GM12873 (cell line): ENCODE data around the gene C22orf39.

Source experiments
- CTCF ChIP-seq: IDR thresholded peaks from 2 replicates; pipeline ENCODE4 v1.5.1; 2012; ENCODE audit warnings: low read depth, mild to moderate bottlenecking, moderate library complexity, low read length, control low read depth; ENCODE audit not compliant: insufficient read depth; ENCODE audit errors: missing control alignments

Gene C22orf39

DNA sequence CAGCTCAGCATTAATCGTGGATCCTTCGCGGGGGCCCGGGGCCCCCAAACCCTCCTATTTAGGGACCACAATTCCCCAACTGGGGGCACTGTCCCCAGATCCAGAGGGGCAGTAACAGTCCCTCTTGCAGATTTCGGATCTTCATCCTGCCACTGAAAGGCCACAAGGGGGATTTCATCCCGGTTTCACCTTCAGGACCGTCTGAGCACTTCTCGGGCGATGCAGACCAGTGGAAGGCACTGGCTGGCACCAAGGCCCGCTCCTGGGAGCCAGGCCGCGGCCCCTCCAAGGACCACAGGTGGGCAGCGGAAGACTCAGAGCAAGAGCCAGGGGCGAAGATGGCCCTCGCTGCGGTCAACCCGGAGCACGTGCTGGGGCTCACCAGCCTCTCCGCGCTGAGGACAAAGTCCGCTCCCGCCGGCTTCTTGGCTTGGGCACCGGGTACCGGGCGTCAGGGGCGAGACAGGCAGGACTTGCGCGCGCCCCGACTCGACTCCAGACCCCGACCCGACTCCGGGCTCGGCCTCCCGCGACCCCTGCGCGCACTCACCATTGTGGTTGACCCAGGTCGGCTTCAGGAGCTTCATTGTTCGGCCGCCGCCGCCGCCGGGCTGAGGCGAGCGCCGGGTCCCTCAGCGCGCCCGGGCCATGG is 16.5 kb downstream of the C22orf39 start:
- no peak for TF ChIP-seq CTCF

DNA sequence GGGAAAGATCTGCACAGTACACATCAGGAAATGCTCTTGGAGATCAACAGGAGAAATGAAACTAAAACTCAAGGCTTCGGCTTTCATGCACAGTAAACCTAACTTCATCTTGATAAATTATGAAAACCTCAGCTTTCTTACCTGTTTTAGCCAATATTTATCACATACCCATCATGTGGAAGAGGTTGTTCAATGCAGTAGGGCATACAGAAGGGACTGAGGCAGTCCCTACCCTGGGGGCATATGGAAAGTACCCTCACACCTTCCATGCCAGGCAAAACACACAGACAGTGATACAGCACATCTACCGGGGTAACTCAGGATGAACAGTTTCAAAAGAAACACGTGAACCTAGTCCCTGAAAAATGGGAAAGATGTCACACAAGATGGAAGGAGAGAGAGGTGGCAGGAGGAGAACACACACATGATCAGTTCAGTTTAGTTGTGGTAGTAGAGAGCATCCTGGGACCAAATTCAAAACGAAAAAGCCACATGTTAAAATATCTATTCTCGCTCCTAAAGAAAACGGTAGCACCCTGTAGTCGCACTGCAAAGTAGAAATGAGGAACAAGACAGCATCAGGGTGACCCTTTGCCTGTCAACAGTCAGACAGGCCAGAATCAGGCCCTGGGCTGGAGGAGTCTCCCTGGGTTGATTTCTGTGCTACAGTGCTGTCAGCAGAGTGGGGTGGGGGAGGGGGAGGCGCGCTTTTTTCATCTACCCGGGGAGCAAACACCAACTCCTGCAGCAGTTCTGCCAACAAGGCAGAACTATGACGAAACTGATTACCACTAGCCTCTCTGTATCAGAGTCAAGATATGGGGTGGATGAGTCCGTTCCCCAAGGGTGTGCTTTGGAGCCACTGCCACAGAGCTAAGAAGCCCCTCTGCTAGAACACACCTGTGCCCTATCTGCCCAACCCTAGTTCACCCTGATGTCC is 17.3 kb downstream of the C22orf39 start:
- no peak for TF ChIP-seq CTCF

DNA sequence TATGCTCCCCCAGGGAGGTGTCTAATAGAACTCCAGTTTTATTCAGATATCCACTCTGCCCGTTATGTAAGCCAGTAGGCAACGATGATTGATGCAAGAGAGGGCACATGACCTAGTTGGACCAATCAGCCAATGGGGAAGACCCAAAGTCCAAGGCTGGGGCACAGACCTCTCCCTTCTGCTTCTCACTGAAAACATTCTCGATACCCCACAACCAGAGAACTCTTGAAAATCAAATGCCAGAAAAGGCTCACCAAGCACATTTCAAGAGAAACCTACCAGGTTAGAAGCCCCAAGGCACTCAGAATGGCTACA is 23.4 kb downstream of the C22orf39 start:
- no peak for TF ChIP-seq CTCF

- TF ChIP-seq CTCF = no peak
These were observed 24.8 kb downstream of the C22orf39 start for GRCh38 chr22:19422440-19423301.

DNA sequence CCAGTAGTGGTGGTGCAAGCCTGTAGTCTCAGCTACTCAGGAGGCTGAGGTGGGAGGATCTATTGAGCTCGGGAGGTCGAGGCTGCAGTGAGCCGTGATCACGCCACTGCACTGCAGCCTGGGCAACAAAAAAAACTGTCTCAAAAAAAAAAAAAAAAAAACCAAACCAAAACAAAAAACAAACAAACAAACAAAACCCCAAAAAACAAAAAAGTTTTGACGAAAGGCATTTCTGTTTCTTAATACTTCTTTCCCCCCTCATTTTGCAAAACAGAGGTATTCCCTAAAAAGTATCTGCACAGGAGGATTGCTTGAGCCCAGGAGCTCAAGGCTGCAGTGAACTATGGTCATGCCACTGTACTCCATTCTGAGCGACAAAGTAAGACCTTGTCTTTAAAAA is 27.2 kb downstream of the C22orf39 start:
- no peak for TF ChIP-seq CTCF

GRCh38 chr22:19419464-19420178 is 27.9 kb downstream of the C22orf39 start:
- no peak for TF ChIP-seq CTCF
